Vagina (tissue), 2 donors: ENCODE results near the gene GMNC. TPM values are rescaled to one million over a fixed set of nuclear protein-coding genes. Genes with fewer than 3 reads are reported as not detected.

Source experiments
- DNase-seq, 2 donors: peaks; one replicate each; pipeline ENCODE4 v3.0.0-alpha.2; 2017; ENCODE audit errors: extremely low spot score in 2 of 2
- H3K27ac ChIP-seq: fragments of 200-600 bp; sonication (generic); one replicate; pipeline ENCODE4 v1.5.1; 2019
- H3K27me3 ChIP-seq: fragments of 200-600 bp; sonication (generic); one replicate; pipeline ENCODE4 v1.5.1; 2019
- H3K36me3 ChIP-seq, 2 donors: fragments of 200-600 bp; sonication (generic); one replicate each; pipeline ENCODE4 v1.5.1; 2017 to 2019
- H3K4me1 ChIP-seq: fragments of 200-600 bp; sonication (generic); one replicate; pipeline ENCODE4 v1.5.1; 2019
- H3K4me3 ChIP-seq, 2 donors: fragments of 200-600 bp; sonication (generic); 1 replicate in 1 of 2; 2 replicates in 1 of 2; pipeline ENCODE4 v1.5.1; 2016 to 2019
- H3K9me3 ChIP-seq: fragments of 200-600 bp; sonication (generic); one replicate; pipeline ENCODE4 v1.5.1; 2019
- POLR2A ChIP-seq, 2 donors: fragments of 450-650 bp; IDR thresholded peaks; one replicate each; pipeline ENCODE4 v1.6.1; 2017; ENCODE audit warnings: antibody characterized with exemption in 2 of 2, mild to moderate bottlenecking in 2 of 2, moderate library complexity in 2 of 2
- POLR2AphosphoS5 ChIP-seq, 2 donors: sonication (generic); formaldehyde crosslinking; IDR thresholded peaks; one replicate each; pipeline ENCODE4 v1.9.0; 2017; ENCODE audit warnings: antibody characterized with exemption in 2 of 2, mild to moderate bottlenecking in 2 of 2, low read depth in 1 of 2; ENCODE audit not compliant: insufficient read depth in 1 of 2
- intact Hi-C: fragments of 100-400 bp; cut with DNase I; formaldehyde crosslinking; loops from one replicate; pipeline ENCODE4 v1.15.1; 2023
- total RNA-seq: library from RNA; depleted of rRNA; stranded (reverse); fragments of >200 nt; gene quantifications from one replicate; pipeline ENCODE4 v1.2.3, GENCODE V29; 2016
- TF ChIP-seq, protein P1 (sequence below), 3 experiments: fragments of 450-650 bp in 2 of 3; fragments of 200-600 bp in 1 of 3; sonication (generic) in 1 of 3; IDR thresholded peaks; one replicate each; pipeline ENCODE4 v1.5.1; 2017 to 2019; ENCODE audit warnings: antibody characterized with exemption in 3 of 3, mild to moderate bottlenecking in 2 of 3, moderate library complexity in 2 of 3

GMNC gene
- total RNA-seq, 1 donor from 2014 or later, result 0.25 TPM

DNA sequence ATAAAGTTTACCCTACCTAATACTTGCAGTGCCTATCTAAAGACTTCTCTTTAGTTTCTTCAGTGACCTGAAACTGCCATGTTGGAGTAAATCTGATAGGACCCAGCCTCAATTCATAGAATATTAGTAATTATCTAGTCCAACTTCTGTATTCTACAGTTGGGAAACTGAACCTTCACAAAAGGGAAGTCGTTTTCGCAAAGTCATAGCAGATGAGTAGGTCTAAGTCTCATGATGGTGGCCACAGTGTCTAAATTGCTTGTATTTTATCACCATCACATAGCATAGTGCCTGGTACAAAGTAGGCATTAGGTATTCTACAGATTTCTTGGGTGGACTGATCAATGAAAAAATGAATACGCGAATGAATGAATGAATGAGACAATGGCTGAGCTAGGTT is 8.4 kb downstream of the GMNC start:
- no peak for TF ChIP-seq POLR2AphosphoS5 (IDR thresholded peaks at IDR 0.05; ENCODE audit: insufficient read depth in 1 of 2, low read depth in 1 of 2)
- intact Hi-C loops, result no loop called here
- H3K9me3 ChIP-seq, result no peaks in the 10 kb centered on the region
- H3K4me3 ChIP-seq, result no peak overlapping the region
- no peaks in the 10 kb centered on the region for H3K4me1 ChIP-seq
- no peak overlapping the region for H3K27ac ChIP-seq
- H3K36me3 ChIP-seq, result no peaks in the 10 kb centered on the region
- no peaks in the 10 kb centered on the region for H3K27me3 ChIP-seq
- no peak for DNase-seq

DNA sequence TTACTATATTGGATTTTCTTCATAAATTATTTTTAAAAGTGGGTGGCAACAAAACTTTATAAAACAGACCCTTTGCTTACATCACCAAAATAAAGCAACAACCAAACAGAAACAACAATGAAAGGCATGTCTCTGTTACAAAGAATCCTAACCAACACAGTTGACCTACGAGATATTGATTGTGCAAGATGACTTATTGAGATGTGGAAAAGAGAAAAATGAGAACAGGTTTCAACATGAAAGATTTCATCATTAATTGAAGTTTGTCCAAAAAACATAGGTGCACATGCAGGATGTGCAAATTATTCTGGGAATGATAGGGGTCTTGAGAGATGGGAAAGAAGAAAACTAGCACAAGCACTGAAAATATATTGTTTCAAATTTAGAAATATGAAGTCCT is 9.0 kb downstream of the GMNC start:
- Histone ChIP-seq H3K4me1 (no peaks in the 10 kb centered on the region), H3K27me3 (no peaks in the 10 kb centered on the region), H3K27ac (no peak overlapping the region), H3K36me3 (no peaks in the 10 kb centered on the region), H3K4me3 (no peak overlapping the region), H3K9me3 (no peaks in the 10 kb centered on the region)
- TF ChIP-seq POLR2AphosphoS5 (IDR thresholded peaks at IDR 0.05; ENCODE audit: insufficient read depth in 1 of 2, low read depth in 1 of 2), result no peak
- TF ChIP-seq, protein P1, sequence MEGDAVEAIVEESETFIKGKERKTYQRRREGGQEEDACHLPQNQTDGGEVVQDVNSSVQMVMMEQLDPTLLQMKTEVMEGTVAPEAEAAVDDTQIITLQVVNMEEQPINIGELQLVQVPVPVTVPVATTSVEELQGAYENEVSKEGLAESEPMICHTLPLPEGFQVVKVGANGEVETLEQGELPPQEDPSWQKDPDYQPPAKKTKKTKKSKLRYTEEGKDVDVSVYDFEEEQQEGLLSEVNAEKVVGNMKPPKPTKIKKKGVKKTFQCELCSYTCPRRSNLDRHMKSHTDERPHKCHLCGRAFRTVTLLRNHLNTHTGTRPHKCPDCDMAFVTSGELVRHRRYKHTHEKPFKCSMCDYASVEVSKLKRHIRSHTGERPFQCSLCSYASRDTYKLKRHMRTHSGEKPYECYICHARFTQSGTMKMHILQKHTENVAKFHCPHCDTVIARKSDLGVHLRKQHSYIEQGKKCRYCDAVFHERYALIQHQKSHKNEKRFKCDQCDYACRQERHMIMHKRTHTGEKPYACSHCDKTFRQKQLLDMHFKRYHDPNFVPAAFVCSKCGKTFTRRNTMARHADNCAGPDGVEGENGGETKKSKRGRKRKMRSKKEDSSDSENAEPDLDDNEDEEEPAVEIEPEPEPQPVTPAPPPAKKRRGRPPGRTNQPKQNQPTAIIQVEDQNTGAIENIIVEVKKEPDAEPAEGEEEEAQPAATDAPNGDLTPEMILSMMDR (IDR thresholded peaks at IDR 0.05), result no peak
- no peak for TF ChIP-seq POLR2A (IDR thresholded peaks at IDR 0.05)
- intact Hi-C loops, result no loop called here
- no peak for DNase-seq

DNA sequence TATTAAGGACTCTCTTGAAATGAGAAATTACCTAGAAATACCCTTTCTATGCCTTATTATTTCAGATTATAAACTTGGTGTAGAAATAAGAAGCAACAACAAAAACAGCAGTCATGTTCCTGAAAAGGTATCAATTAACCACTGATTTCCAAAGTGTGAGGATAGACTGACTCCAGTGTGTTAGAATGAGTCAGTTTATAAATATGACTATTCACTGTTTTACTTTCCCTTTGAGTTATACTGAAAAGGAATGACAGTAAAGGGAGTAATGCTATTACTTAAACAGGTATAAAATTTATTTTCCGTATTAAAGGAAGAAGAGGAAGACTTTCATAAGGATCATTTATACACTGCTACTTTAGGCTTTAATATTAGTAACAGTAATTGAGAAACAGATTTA is 12.9 kb downstream of the GMNC start:
- no peak overlapping the region for H3K27ac ChIP-seq
- no peaks in the 10 kb centered on the region for H3K9me3 ChIP-seq
- TF ChIP-seq, protein P1 (IDR thresholded peaks at IDR 0.05), result no peak
- TF ChIP-seq POLR2A (IDR thresholded peaks at IDR 0.05) (no peak), POLR2AphosphoS5 (IDR thresholded peaks at IDR 0.05; ENCODE audit: insufficient read depth in 1 of 2, low read depth in 1 of 2) (no peak)
- H3K4me1 ChIP-seq, result no peaks in the 10 kb centered on the region
- H3K27me3 ChIP-seq, result no peaks in the 10 kb centered on the region
- no peaks in the 10 kb centered on the region for H3K36me3 ChIP-seq
- no peak for DNase-seq
- intact Hi-C loops, result no loop called here
- H3K4me3 ChIP-seq, result no peak overlapping the region

DNA sequence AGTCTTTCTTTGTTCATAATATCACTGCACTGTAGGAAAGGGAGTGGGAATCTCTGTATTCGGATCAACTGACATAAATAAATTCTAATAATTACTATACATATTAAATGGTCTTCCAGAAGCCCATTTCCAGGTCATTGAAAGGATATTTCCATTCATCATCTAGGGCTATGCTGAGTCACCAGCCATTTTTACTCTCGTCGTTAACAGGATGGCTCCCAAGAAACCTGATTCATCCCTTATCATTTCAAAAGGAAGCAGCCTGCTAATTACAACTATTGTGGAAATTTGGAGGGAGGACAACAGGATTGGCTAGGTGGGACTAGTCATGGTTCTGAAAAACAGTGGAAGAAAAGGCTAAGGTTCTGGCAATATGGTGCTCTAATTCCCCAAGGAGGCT is 13.6 kb downstream of the GMNC start:
- TF ChIP-seq, protein P1 (IDR thresholded peaks at IDR 0.05), result no peak
- TF ChIP-seq POLR2A (IDR thresholded peaks at IDR 0.05) (no peak), POLR2AphosphoS5 (IDR thresholded peaks at IDR 0.05; ENCODE audit: insufficient read depth in 1 of 2, low read depth in 1 of 2) (no peak)
- no peak overlapping the region for H3K4me3 ChIP-seq
- no peaks in the 10 kb centered on the region for H3K27me3 ChIP-seq
- no peaks in the 10 kb centered on the region for H3K9me3 ChIP-seq
- no peaks in the 10 kb centered on the region for H3K4me1 ChIP-seq
- no peak overlapping the region for H3K27ac ChIP-seq
- intact Hi-C loops, result no loop called here
- no peak for DNase-seq
- no peaks in the 10 kb centered on the region for H3K36me3 ChIP-seq

DNA sequence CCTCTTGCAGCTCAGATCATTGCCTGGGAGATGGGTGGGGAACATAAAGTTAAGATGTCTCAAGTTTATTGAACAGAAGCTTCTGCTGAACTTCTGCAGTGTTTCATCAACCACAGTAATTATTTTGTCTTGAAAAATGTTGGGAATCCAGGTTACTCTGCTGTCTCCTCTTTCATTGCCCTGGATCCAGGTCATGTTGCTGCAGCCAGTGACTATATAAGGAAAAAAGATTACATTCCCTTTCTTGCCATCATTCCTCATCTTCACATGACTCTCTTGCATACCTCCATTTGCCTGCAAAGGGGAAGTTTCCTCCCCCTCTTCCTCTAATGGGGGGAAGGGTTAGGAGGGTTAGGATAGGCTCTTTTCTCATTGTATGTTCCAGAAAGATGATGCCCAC is 15.1 kb downstream of the GMNC start:
- no peaks in the 10 kb centered on the region for H3K36me3 ChIP-seq

More for the DNA sequence above, 15.1 kb downstream of the GMNC start:
- no peaks in the 10 kb centered on the region for H3K27me3 ChIP-seq
- DNase-seq, result no peak
- H3K9me3 ChIP-seq, result no peaks in the 10 kb centered on the region
- intact Hi-C loops, result no loop called here
- H3K27ac ChIP-seq, result no peak overlapping the region
- H3K4me3 ChIP-seq, result no peak overlapping the region
- TF ChIP-seq POLR2A (IDR thresholded peaks at IDR 0.05), result no peak
- TF ChIP-seq, protein P1 (IDR thresholded peaks at IDR 0.05), result no peak
- TF ChIP-seq POLR2AphosphoS5 (IDR thresholded peaks at IDR 0.05; ENCODE audit: insufficient read depth in 1 of 2, low read depth in 1 of 2), result no peak
- H3K4me1 ChIP-seq, result no peaks in the 10 kb centered on the region
